H1 (cell line): ENCODE results near the gene GAB2.

Source experiments
- ATF2 ChIP-seq: IDR thresholded peaks from 2 replicates; pipeline ENCODE4 v1.6.1; 2012; ENCODE audit warnings: low read length, inconsistent platforms
- CTCF ChIP-seq, 3 experiments: IDR thresholded peaks; 1 replicate in 2 of 3; 2 replicates in 1 of 3; pipeline versions ENCODE4 v1.5.1 to v1.6.1; 2011; ENCODE audit warnings: low read length in 3 of 3, mild to moderate bottlenecking in 3 of 3, inconsistent platforms in 2 of 3, low read depth in 1 of 3, moderate library complexity in 1 of 3; ENCODE audit not compliant: insufficient read depth in 1 of 3; ENCODE audit errors: control extremely low read depth in 1 of 3
- RAD21 ChIP-seq, 2 experiments: IDR thresholded peaks in 1 of 2; conservative IDR thresholded peaks in 1 of 2; 2 replicates each; pipeline ENCODE4 v1.6.1; 2011; ENCODE audit warnings: low read depth in 2 of 2, low read length in 2 of 2, improper control_type of control experiment in 1 of 2, inconsistent platforms in 1 of 2, mild to moderate bottlenecking in 1 of 2, moderate library complexity in 1 of 2

DNA sequence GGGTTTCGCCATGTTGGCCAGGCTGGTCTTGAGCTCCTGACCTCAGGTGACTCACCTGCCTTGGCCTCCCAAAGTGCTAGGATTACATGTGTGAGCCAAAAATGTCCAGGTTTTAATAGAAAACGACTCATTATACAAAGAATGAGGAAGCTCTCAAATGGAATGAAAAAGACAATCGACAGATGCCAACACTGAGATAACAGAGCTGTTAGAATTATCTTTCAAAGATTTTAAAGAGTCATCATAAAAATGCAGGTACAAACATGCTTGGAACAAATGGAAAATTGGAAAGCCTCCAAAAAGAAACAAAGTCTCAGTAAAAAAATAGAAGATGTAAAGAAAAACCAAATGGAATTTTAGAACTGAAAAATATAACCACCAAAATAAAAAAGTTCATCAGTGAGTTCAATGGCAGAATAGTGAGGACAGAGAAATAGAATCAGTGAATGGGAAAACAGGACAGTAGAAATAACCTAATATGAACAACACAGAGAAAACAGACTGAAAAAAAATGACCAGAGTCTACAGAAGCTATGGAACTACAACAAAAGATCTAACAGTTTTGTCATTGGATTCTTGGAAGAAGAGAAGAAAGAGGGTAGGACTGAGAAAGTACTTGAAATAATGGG lies 10.9 kb downstream of the GAB2 start:
- TF ChIP-seq RAD21 (IDR thresholded peaks at IDR 0.05 in 1 of 2, conservative IDR thresholded peaks at IDR 0.05 in 1 of 2; ENCODE audit: low read depth in 2 of 2, low read length in 2 of 2) (no peak), ATF2 (no peak), CTCF (IDR thresholded peaks at IDR 0.05; ENCODE audit: control extremely low read depth in 1 of 3, insufficient read depth in 1 of 3, low read depth in 1 of 3, low read length in 3 of 3) (no peak)
